AG10803 (cell line): ENCODE measurements around the gene FSTL4.

ENCODE experiments used
- DNase-seq: peaks from one replicate; pipeline ENCODE4 v3.0.0; 2010; ENCODE audit warnings: low read depth
- H3K4me3 ChIP-seq: 2 replicates; pipeline ENCODE4 v1.5.1; 2011; ENCODE audit warnings: mild to moderate bottlenecking, low read length, control low read depth
- CTCF ChIP-seq: conservative IDR thresholded peaks from 2 replicates; pipeline ENCODE4 v1.5.1; 2011; ENCODE audit warnings: mild to moderate bottlenecking, low read length, control low read depth, inconsistent platforms

FSTL4 gene

GRCh38 chr5:133341915-133342710 is 270.2 kb downstream of the FSTL4 start:
- H3K4me3 ChIP-seq: no peak overlapping the region
- TF ChIP-seq CTCF: no peak
- no peak for DNase-seq

- DNase-seq: no peak
- H3K4me3 ChIP-seq: no peak overlapping the region
- TF ChIP-seq CTCF: no peak
These were observed 271.0 kb downstream of the FSTL4 start for GRCh38 chr5:133341296-133341695.

- TF ChIP-seq CTCF: no peak
- H3K4me3 ChIP-seq: no peak overlapping the region
- DNase-seq: no peak
These were observed 271.5 kb downstream of the FSTL4 start for GRCh38 chr5:133340822-133341221.

- no peak overlapping the region for H3K4me3 ChIP-seq
- TF ChIP-seq CTCF: no peak
- no peak for DNase-seq
These were observed 272.2 kb downstream of the FSTL4 start for GRCh38 chr5:133340002-133340755.

GRCh38 chr5:133338504-133339355 is 273.6 kb downstream of the FSTL4 start:
- no peak for TF ChIP-seq CTCF
- DNase-seq: no peak

GRCh38 chr5:133337795-133338445 is 274.4 kb downstream of the FSTL4 start:
- no peak for TF ChIP-seq CTCF
- H3K4me3 ChIP-seq: no peak overlapping the region
- no peak for DNase-seq

More at GRCh38 chr5:133338504-133339355, 273.6 kb downstream of the FSTL4 start:
- no peak overlapping the region for H3K4me3 ChIP-seq
